ENCODE data around the gene C2CD4D. TPM values are rescaled to one million over a fixed set of nuclear protein-coding genes. Genes with fewer than 3 reads are reported as not detected.

C2CD4D gene
- 0.12 TPM for total RNA-seq

GRCh38 chr1:151839457-151840403 is at the start of gene C2CD4D:
Gene C2CD4D, minus strand, starts transcription at chr1:151839820. Its CDS starts 831 bp downstream, at chr1:151838989.

GRCh38 chr1:151853411-151853943 is 13.9 kb upstream of the C2CD4D start, which contains the start of gene THEM5:
Gene THEM5, minus strand, starts transcription at chr1:151853712. Its CDS starts 147 bp downstream, at chr1:151853565.

GRCh38 chr1:151831605-151832004 is 8.0 kb downstream of the C2CD4D start, which contains the start of gene RORC:
Gene RORC, minus strand, starts transcription at chr1:151831802. Its CDS starts 38 bp downstream, at chr1:151831764.

GRCh38 chr1:151805066-151805820 is 34.4 kb downstream of the C2CD4D start, which contains the start of gene LINGO4:
Gene LINGO4, minus strand, starts transcription at chr1:151805419. Its CDS starts 2,715 bp downstream, at chr1:151802704.

GRCh38 chr1:151790071-151790939 is 49.3 kb downstream of the C2CD4D start, which contains the start of gene TDRKH:
Gene TDRKH, minus strand, starts transcription at chr1:151790500. Its CDS starts 7,478 bp downstream, at chr1:151783022.

Small RNA genes lying within 50 kb of the gene (small RNA-seq; reads per million reads assigned to genes)
- gene RF00019 (ENCODE audit: low replicate concordance), result not detected

Other genes starting within 250 kb of the C2CD4D start
- gene SNX27, start 227.8 kb downstream of the C2CD4D start, total RNA-seq, result 44.3 TPM
- gene CELF3, start 123.0 kb downstream of the C2CD4D start, total RNA-seq, result 0.18 TPM
- 2.3 TPM for gene RIIAD1, start 118.3 kb downstream of the C2CD4D start, total RNA-seq
- gene MRPL9, start 76.3 kb downstream of the C2CD4D start, total RNA-seq, result 59.6 TPM
- 5.2 TPM for gene TDRKH, start 49.3 kb downstream of the C2CD4D start, total RNA-seq
- gene LINGO4, start 34.4 kb downstream of the C2CD4D start, total RNA-seq, result 0.47 TPM
- gene RORC, start 8.0 kb downstream of the C2CD4D start, total RNA-seq, result 10.2 TPM
- gene THEM5, start 13.9 kb upstream of the C2CD4D start, total RNA-seq, result 0.41 TPM
- 18.5 TPM for gene THEM4, start 69.7 kb upstream of the C2CD4D start, total RNA-seq
- 76.5 TPM for gene S100A10, start 154.0 kb upstream of the C2CD4D start, total RNA-seq
- 48.2 TPM for gene S100A11, start 197.2 kb upstream of the C2CD4D start, total RNA-seq
- gene TCHHL1, start 249.2 kb upstream of the C2CD4D start, total RNA-seq, result not detected